Activated effector memory CD4-positive, alpha-beta T cell treated with Interleukin-2 at 50 U/mL for 16 hours (primary cell): ENCODE results near the gene SLC1A7.

Experiments
- DNase-seq: peaks from one replicate; pipeline ENCODE4 v3.0.0-alpha.2; 2020

The SLC1A7 gene

DNA sequence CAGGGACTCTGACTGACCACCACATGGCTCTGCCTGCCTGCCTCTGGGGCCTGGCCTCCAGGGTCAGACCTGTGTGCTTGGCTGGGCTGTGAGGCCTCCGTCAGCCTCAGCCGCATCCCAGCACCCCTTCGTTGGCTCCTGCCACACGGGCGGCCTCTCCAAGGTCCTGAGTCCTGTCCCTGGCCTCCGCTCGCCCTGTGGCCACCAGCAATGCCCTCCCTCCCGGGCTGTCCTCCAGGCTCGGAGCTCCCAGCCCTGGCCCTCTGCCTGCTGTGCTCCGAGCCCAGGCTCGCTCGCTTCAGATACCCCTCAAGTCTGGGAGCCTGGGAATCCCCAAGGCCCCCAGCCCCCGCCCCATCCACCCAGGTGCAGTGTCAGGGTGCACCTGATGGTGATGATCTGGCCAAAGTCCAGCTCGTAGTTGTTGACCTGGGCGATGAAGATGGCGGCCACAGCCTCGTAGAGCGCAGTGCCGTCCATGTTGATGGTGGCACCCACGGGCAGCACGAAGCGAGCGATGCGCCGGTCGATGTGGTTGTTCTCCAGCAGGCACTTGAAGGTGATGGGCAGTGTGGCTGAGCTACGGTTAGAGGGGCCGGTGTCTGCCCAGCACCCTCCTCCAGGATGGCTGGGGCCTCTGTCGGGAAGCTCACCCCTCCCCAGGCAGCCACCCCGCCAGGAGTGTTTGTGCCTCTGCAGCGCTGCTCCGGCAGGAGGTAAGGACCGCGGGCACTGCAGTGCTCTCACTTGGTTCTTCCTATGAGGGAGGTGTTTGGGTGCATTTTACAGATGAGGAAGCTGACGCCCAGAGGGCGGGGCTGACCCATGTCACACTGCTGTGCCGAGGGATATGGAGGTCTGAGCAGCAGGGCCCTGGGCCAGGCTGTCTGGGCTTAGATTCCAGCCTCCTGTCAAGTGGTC, 52.0 kb downstream of the SLC1A7 start:
- DNase-seq = no peak

DNA sequence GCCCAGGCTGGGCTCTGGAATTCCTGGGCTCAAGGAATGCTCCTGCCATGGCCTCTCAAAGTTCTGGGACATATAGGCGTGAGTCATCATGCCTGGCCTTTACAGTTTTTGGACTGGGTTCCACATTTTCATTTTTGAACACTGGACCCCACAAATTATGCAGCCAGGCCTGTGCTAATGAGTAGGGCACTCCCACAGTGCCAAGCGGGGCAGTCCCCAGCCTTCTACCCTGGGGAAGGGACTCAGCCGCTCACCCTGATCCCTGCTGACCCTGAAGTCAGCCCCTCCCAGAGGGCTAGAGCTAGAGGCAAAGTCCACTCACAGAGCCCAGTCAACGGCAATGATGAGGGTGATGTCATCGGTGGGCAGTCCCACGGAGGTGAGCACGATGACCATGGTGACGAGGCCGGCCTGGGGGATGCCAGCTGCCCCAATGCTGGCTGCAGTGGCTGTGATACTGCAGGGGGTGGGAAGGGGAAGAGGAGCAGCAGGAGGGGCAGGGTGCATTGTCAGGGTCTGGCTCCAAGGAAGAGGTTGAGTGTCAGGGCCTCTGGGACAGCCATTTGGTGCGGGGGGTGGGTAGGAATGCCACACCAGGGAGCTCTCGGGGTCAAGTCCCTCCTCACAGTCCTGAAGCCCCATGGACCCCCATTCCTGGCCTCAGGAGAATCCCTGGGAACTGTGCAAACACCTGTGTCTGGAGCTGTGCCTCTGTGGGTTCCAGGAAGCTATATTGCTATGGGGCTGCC, 52.8 kb downstream of the SLC1A7 start:
- DNase-seq = no peak

DNA sequence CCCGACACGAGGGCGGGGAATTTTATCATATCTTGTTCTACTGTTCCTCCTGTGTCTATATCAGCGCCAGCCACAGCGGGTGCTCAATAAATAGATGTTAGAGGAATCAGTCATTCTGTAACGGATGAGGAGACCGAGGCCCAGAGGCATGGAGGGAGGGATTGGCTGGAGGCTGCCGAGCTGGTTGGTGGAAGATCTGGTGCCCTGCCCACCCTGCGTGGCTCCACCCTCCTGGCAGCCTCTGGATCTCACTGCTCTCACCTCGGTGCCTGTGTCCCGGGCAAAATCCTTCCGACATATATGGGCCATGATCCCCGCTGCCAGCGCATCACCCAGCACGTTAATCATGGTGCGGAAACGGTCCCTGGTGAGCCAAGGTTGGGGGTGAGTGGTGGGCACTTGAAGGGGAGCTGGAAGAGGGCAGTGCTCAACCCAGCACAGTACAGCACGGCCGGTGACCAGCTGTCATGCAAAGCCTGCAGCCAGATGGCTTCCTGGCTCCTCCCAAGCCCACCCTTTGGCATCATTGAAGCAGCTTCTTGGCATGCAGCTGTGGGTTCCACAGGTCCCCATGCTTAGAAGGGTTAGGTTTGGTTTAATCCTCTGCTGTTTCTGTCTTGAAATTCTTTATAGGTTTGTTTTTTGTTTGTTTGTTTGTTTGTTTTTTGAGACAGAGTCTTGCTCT, 53.7 kb downstream of the SLC1A7 start:
- DNase-seq = no peak

DNA sequence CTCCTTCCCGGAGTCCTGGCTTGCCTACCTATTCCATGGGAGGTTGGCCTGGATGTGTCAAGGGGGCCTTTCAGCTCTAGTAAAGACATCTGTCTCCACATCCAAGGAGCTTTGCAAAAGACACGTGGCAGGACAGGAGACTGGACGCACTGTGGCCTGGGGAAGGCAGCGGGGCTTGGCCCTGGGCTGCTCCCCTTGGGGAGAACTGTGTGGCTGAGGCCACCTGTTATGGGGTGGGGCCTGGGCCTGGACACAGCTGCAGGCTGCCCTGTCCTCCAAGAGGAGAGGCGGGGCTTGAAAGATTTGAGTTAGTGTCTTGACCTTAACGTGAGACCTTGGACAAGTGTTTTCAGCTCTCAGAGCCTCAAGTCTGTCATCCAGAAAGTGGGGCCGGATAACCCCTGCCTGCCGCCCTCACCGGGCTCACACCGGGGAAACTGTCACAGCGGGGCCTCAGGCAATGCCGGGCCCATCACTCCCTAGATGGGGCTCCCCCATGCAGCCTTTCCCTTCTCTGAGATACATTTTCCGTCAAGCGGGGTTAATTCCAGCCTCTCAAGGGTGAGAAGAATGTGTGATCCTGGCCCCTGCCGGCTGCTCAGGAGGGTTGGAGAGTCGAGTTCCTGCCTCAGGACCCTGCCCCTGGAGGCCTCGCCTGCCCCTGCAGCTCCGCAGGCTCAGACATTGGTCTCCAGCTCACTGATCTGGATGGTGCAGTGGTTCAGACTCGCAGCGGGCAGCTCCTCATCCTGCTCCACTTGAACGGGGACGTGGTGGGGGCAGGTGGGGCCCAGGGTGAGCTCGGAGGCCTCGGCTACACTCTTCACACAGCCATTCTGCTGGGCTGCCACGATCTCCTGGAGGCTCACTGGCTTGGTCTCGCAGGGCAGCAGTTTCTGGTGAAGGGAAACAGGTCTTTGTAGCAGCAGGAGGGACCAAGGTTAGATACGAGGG, 54.8 kb downstream of the SLC1A7 start:
- DNase-seq = no peak

DNA sequence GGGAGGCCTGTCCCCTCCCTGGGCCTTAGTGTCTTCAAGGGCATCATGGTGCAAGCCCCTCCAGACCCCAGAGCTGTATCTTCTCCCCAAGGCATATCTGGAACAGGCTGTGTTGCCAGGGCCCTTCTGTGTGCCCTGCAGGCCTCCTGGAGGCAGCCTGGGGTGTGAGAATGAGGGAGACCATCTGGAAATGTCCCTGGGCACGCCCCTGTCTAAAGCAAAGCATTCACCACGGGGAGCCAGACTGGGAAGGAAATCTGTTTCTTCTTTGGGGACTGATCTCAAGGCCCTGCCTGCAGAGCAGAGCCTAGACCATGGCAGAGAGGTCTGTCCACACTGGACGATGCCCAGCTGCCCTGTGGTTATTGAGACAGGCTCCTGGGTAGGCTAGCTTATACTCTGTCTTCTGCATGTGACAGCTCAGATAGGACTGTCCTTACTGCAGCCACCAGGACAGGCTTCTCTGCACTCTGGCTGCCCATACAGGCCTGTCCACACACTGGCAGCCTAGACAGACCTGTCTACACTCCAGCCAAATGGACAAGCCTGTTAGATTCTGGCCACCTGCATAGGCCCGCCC, 55.9 kb downstream of the SLC1A7 start:
- no peak for DNase-seq

DNA sequence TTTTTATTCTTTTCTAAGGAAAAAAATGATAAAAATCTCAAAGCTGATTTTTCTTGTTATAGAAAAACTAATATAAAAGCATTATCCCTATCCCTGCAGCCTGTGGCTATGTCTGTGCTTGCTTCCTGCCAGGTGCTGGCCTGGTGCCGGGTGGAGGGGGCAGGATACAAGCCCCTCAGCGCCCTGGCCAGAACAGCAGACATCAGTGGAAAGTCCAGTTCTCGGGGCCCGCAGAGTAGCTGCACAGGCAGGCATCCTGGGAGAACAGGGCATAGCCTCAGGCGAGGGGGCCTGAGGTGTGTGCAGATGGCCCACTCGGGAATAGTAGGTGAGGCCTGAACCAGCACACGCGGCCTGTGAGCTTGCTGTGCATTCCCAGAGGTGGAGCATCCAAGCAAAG, 57.0 kb downstream of the SLC1A7 start:
- DNase-seq = no peak

DNA sequence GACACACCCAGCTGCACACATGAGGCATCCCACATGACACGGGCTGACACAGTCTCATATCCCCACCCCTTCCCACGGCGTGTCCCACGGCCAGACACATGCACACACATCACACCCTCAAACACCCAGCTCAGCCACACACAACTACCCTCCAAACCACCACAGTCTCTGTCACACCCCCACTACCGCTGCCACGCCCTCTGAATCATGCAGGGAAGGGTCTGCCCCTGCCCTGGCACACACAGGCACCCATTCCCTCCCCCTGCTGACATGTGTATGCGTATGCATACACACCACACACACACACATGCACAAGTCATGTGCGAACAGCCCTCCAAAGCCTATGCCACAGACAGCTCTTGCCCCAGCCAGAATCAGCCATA, 57.9 kb downstream of the SLC1A7 start:
- no peak for DNase-seq

DNA sequence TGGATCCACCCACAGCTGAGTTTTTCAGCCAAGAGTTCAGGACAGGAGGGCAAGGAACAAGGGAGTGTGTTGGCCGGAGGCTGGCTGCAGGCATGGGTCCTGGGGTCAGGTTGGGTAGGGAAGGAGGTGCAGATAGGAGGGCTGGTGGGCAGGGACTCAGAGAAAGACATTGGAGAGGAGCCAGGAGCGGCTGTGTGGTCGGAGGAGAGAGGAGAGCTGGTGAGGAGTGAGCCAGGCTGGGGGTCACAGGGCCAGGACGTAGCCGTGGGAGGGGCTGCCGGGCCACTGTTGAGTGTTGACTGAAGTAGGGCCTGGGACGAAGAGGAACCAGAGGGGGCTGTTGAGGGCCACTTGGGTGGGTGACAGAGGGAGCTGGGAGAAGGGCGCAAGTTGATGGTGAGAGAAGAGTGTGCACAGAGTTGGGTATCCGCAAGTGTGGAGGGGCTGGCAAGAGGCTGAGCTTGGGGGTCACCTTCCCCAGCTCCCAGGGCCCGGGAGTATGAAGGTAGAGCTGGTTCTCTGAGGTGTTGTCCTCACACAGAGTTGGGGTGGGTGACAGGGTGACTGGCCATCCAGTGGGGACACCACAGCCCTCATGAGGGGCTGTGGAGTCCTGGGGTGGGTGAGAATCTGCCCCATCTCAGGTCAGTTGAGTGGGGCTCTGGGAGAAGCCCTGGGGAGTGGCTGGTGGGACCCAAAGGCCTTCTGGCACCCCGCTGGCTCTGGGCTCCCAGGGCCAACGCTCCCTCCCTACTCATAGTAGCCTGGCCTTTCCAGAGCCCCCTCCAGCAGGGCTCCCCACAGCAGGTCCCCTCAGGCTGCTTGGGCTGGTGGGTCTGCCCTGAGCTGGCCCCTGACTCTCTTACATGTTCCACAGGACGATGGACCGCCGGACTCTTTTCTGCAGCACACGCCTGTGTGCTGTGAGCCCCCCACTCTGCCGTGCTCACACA, 58.5 kb downstream of the SLC1A7 start:
- no peak for DNase-seq

DNA sequence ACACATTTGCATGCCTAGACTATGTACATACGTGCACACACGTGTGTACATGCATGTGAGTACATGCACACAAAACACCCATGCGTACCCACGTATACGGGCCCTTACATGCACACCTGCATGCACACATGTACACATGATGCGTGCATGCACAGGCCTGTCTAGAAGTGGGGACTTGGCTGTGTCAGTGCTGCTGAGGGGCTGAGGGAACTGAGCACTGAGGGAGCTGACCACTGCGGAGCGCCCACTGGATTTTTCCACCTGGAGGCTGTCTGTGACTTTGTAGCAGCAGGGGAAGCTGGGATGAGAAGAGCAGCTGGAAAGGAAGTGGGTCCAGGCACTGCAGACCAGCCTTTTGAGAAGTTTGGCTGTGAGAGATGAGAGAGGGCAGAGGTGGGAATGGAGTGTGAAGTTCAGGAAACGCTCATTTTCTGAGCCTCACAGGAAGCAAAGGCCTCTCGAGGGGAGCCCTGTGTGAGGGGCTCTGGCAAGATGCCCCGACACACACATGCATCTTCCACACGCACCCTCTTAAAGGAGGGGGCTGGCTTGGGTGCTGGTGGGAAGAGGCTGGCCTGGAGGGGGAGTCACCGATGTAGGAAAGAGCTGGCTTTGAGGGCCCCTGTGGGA, 59.5 kb downstream of the SLC1A7 start:
- DNase-seq = no peak

DNA sequence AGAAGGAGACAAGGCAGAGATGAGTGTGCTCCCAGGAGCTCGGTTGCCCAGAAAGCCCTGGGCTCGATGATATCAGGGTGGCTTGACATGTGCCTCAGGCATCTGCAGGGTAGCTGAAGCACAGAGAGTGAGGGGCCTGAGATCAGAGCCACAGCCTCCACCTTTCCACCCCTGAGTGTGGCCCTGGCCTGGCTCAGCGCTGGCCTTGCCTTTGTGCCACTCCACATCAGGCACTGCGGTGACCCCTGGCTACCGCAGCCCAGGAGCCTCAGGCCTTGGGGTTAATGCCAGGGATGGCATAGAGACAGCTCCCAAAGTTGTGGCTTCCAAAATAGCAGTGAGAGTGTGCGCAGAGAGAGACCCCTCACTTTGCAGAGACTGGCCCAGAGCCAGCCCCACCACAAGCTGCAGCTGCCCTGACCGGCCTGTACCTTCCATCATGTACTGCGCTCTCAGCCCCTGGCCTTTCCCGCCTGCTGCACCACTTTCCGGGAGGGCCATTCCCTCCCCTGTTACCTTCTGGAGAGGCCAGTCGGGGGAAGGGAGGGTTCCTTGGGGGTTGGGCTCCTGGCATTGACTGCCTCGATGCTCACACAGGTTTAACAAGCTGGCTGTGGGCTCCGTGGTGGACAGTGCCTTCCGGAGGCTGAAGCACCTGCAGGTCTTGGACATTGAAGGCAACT, 60.9 kb downstream of the SLC1A7 start:
- no peak for DNase-seq

DNA sequence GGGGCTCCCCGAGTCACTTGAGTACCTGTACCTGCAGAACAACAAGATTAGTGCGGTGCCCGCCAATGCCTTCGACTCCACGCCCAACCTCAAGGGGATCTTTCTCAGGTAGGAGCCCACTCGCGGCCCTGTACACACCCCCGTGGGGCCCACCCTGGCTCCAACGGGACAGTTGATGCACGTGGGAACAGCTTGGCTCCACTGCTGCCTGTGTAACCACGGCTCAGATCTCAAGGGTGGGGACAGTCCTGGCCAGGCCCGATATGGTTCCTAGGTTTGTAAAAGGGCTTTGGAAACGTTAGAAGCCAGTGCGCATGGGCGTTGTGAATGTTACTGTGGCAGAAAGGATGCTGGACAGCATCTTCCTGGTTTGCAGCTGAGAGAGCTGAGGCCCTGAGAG, 61.7 kb downstream of the SLC1A7 start:
- DNase-seq = no peak

DNA sequence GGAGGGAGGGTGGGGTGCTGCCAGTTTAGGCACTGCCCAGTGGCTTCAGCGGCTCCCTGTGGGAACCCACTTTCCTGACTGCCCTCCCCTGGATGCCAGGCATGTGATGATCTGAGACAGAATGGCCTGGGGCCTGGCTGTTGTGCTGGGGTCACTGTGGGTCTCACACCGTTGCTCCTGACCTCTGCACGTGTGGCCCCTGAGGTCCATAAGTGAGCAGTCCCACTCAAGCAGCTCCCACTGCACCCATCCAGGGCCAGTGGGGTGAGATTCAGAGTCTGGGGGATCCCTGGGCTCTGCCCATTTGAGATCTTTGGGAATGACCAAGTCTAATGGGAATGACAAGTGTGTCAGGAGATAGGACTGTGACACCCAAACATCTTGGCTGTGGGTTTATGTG, 62.4 kb downstream of the SLC1A7 start:
- DNase-seq = no peak

DNA sequence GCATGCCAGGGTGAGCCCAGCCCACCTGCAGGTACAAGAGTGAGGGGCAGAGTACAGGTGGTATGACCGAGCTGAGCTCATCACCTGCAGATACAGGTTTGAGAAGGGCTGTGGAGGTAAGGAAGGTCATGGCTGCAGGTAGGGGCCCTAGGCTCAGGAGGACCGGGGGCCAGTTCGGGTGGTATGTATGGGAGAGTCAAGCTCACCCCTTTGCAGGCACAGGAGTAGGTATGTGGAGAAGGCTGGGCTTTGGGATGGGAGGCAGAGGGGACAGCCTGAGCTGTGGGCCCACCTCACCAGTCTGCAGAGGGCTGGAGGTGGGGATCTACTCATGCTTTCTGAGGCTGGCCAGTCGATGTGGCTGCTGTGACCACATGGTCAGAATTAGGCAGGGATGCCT, 63.2 kb downstream of the SLC1A7 start:
- no peak for DNase-seq

DNA sequence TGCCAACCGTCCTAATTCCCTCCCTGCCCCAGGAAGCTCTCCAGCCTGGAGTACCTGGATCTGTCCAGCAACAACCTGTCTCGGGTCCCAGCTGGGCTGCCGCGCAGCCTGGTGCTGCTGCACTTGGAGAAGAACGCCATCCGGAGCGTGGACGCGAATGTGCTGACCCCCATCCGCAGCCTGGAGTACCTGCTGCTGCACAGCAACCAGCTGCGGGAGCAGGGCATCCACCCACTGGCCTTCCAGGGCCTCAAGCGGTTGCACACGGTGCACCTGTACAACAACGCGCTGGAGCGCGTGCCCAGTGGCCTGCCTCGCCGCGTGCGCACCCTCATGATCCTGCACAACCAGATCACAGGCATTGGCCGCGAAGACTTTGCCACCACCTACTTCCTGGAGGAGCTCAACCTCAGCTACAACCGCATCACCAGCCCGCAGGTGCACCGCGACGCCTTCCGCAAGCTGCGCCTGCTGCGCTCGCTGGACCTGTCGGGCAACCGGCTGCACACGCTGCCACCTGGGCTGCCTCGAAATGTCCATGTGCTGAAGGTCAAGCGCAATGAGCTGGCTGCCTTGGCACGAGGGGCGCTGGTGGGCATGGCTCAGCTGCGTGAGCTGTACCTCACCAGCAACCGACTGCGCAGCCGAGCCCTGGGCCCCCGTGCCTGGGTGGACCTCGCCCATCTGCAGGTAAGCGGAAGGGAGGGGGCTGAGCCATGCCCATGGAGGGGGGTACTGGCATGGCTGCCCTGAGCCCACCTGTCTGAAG, 63.9 kb downstream of the SLC1A7 start:
- DNase-seq = no peak

DNA sequence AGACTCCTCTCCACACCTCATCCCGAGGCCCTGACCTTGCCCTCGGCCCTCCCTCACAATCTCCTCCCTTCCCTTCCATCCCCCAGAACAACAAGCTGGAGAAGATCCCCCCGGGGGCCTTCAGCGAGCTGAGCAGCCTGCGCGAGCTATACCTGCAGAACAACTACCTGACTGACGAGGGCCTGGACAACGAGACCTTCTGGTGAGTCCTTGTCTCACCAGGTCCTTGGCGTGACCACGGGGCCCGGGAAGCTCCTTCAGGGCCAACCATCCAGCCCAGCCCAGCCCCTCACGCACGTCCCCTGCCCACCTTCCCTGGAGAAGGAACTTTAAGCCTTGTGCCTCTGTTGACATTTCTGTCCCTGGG, 64.9 kb downstream of the SLC1A7 start:
- DNase-seq = no peak

DNA sequence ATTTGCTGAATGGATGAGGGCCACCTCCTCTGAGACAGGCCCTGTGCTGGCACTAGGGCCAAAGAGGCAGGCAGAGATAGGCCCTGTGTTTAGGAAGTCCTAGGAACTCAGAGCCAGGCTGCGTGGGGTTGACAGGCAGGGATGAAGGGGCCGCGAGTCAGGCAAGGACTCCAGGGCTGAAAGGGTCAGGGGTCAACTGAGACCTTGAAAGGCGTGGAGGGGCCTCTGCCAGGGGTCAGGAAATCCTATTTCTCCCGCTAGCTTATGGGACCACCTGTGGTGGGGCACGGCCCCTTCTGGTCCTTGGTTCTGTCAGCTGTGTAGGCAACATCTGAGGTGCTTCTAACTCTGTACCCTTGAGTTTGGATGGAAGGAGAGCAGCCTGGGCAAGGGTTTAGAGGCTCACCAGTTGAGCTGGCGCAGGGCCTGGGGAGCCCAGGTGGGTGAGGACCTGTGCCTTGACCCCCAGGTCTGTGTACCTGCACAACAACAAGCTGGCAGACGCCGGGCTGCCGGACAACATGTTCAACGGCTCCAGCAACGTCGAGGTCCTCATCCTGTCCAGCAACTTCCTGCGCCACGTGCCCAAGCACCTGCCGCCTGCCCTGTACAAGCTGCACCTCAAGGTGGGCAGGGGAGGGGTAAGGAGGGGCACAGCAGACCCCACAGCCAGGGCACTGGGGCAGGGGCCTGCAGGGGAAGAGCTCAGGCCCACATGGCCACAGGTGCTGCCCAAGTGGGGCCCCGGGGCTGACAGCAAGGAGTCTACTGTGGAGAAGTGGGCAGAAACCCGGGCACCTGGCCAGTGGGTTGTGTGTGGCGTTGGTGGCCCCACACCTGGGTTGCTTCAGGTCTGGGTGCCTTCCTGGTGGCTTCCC, 65.5 kb downstream of the SLC1A7 start:
- no peak for DNase-seq

DNA sequence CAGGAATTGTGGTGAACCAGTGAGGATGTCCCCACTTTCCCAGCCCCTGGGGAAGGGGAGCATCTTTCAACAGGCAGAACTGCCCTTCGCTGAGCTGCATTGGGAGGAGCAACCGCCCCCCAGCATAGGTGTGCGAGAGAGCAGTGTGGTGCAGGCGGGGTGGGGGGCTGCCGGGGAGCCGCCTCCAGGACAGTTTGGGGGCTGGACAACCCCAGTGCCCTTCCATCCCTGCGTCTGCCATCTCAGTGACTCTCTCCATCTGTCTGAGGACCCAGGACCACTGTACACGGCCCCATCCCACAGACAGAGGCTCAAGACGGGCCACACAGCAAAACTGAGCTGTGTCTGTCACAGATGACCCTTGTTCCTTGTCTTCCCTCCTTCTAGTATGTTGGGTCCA, 66.3 kb downstream of the SLC1A7 start:
- no peak for DNase-seq

DNA sequence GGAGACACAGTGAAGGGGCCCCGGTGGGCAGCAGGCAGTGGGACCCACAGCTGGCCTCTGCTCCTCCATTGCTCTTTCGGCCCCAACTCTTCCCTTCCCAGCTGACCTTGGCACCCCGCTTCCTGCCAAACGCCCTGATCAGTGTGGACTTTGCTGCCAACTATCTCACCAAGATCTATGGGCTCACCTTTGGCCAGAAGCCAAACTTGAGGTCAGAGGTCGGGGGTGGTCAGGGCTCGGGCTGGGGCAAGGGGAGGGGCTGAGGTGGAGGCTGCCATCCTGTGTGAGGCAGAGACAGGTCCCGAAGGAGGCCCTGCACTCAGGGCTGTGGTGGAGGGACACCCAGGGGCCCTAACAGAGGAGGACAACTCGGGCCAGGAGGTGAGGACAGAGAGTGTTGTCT, 66.7 kb downstream of the SLC1A7 start:
- no peak for DNase-seq
